HL-60 (cell line): Measurements from ENCODE around the gene TMEM150B.

ENCODE experiments used
- CTCF ChIP-seq: IDR thresholded peaks from one replicate; pipeline ENCODE4 v1.5.1; 2011; ENCODE audit warnings: low read length, control low read depth, inconsistent platforms; ENCODE audit not compliant: insufficient read depth
- GABPA ChIP-seq: IDR thresholded peaks from 2 replicates; pipeline ENCODE4 v1.6.1; 2012; ENCODE audit warnings: low read depth
- POLR2AphosphoS5 ChIP-seq: IDR thresholded peaks from 2 replicates; pipeline ENCODE4 v1.6.1; 2012; ENCODE audit warnings: low read depth
- REST ChIP-seq: IDR thresholded peaks from 2 replicates; pipeline ENCODE4 v1.6.1; 2012; ENCODE audit warnings: low read depth; ENCODE audit not compliant: insufficient replicate concordance
- SPI1 ChIP-seq: IDR thresholded peaks from 2 replicates; pipeline ENCODE4 v1.6.1; 2012; ENCODE audit warnings: low read depth, mild to moderate bottlenecking, borderline replicate concordance

DNA sequence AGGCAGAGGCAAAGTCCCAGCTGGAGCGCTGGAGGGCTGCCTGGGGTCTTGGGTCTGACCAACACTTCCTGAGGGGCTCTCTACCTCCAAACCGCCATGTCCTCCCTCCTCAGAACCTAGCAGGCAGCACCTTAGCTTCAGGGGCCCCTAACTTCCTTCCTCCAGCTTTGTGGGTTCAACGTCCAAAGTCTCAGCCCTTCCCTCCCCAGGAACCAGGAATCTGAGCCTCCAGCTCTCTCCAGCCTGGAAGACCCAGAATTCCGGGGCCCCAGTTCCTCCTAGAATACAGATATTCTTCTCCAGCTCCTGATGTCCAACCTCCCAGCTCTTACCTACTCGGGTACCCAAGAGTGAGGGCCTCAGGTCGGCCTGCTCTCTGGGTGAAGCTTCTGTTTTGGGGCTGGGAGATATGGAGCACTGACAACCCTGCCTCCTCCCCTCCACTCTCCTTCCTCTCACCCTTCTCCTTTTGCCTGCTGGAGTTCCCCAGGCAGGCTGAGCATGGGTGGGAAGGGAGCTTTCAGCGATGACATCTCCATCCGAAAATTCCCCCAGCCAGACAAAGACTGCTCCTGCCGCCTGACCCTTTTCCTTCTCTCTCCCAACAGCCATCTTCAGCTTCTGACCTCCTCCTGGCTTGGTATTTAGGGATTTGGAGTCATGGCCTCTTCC, 3.5 kb downstream of the TMEM150B start:
- no peak for TF ChIP-seq CTCF
- no peak for TF ChIP-seq REST
- TF ChIP-seq POLR2AphosphoS5, result no peak
- no peak for TF ChIP-seq GABPA
- TF ChIP-seq SPI1, result no peak
